H1 (cell line): ENCODE data around the gene MUC5B. TPM values are rescaled to one million over a fixed set of nuclear protein-coding genes. Genes with fewer than 3 reads are reported as not detected.

Source experiments
- CTBP2 ChIP-seq: IDR thresholded peaks from 2 replicates; pipeline ENCODE4 v1.7.0; 2011; ENCODE audit warnings: borderline replicate concordance, mild to moderate bottlenecking, moderate library complexity, mixed read lengths, low read length; ENCODE audit not compliant: insufficient read depth, insufficient read length
- polyA plus RNA-seq, 7 experiments: library from polyadenylated mRNA; depleted of rRNA in 3 of 7; stranded (reverse) in 5 of 7; unstranded in 2 of 7; fragments of >200 nt in 5 of 7; fragments of 200-250 nt in 2 of 7; gene quantifications; 1 replicate in 5 of 7; 2 replicates in 1 of 7; 4 replicates in 1 of 7; pipeline versions ENCODE4 v1.2.1 to v1.2.3, GENCODE V29; 2011 to 2013; ENCODE audit warnings: missing spikeins in 2 of 7, mixed read lengths in 2 of 7
- total RNA-seq: library from RNA; stranded (reverse); fragmentation: NEBNext Ultra II Directional; extraction: Animal tissue kit (Norgen Biotek cat#: 25700); gene quantifications from 2 replicates; pipeline ENCODE4 v1.2.1, GENCODE V29; 2021

The MUC5B gene
- total and polyA plus RNA-seq, 2 of the 8 experiments (the other 6 are each of a cell fraction or from before 2014, with no cell fraction given) = 0.02 to 0.03 TPM

DNA sequence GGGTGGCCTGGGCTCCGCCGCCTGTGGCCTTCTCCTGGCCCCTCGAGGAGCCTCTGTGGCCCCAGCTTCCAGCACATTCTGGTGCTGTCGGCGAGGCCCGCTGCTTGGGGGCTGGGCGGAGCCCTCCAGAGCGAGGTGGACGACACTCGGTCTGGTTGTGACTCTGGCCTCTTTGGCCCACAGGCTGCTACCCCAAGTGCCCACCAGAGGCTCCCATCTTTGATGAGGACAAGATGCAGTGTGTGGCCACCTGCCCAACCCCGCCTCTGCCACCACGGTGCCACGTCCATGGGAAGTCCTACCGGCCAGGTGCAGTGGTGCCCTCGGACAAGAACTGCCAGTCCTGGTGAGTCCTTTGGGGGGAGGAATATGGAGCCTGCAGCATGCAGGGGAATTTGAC lies 42.7 kb upstream of the MUC5B start (continued):
- no peak for TF ChIP-seq CTBP2
- TF ChIP-seq, all 59 proteins: peak for 0
